HL-60 (cell line): ENCODE data around the gene NTHL1.

ENCODE experiments used
- POLR2AphosphoS5 ChIP-seq: IDR thresholded peaks from 2 replicates; pipeline ENCODE4 v1.6.1; 2012; ENCODE audit warnings: low read depth
- TF ChIP-seq, protein P1 (sequence below): IDR thresholded peaks from one replicate; pipeline ENCODE4 v1.5.1; 2011; ENCODE audit warnings: low read length, control low read depth, inconsistent platforms; ENCODE audit not compliant: insufficient read depth
- TF ChIP-seq, protein P2 (sequence below): IDR thresholded peaks from 2 replicates; pipeline ENCODE4 v1.6.1; 2012; ENCODE audit warnings: low read depth; ENCODE audit not compliant: insufficient replicate concordance

- TF ChIP-seq, protein P1, sequence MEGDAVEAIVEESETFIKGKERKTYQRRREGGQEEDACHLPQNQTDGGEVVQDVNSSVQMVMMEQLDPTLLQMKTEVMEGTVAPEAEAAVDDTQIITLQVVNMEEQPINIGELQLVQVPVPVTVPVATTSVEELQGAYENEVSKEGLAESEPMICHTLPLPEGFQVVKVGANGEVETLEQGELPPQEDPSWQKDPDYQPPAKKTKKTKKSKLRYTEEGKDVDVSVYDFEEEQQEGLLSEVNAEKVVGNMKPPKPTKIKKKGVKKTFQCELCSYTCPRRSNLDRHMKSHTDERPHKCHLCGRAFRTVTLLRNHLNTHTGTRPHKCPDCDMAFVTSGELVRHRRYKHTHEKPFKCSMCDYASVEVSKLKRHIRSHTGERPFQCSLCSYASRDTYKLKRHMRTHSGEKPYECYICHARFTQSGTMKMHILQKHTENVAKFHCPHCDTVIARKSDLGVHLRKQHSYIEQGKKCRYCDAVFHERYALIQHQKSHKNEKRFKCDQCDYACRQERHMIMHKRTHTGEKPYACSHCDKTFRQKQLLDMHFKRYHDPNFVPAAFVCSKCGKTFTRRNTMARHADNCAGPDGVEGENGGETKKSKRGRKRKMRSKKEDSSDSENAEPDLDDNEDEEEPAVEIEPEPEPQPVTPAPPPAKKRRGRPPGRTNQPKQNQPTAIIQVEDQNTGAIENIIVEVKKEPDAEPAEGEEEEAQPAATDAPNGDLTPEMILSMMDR, result no peak
- TF ChIP-seq, protein P2, sequence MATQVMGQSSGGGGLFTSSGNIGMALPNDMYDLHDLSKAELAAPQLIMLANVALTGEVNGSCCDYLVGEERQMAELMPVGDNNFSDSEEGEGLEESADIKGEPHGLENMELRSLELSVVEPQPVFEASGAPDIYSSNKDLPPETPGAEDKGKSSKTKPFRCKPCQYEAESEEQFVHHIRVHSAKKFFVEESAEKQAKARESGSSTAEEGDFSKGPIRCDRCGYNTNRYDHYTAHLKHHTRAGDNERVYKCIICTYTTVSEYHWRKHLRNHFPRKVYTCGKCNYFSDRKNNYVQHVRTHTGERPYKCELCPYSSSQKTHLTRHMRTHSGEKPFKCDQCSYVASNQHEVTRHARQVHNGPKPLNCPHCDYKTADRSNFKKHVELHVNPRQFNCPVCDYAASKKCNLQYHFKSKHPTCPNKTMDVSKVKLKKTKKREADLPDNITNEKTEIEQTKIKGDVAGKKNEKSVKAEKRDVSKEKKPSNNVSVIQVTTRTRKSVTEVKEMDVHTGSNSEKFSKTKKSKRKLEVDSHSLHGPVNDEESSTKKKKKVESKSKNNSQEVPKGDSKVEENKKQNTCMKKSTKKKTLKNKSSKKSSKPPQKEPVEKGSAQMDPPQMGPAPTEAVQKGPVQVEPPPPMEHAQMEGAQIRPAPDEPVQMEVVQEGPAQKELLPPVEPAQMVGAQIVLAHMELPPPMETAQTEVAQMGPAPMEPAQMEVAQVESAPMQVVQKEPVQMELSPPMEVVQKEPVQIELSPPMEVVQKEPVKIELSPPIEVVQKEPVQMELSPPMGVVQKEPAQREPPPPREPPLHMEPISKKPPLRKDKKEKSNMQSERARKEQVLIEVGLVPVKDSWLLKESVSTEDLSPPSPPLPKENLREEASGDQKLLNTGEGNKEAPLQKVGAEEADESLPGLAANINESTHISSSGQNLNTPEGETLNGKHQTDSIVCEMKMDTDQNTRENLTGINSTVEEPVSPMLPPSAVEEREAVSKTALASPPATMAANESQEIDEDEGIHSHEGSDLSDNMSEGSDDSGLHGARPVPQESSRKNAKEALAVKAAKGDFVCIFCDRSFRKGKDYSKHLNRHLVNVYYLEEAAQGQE, result no peak
- TF ChIP-seq POLR2AphosphoS5, result no peak
Observed at GRCh38 chr16:1990351-1991134, 57.1 kb downstream of the NTHL1 start.
